GM21619 (cell line): ENCODE results near the gene RAB36.

Experiments
- ATAC-seq: cut with Tn5 transposase; IDR thresholded peaks from one replicate; pipeline ENCODE4 v1.9.1; 2021; ENCODE audit not compliant: unreplicated experiment

Gene RAB36

DNA sequence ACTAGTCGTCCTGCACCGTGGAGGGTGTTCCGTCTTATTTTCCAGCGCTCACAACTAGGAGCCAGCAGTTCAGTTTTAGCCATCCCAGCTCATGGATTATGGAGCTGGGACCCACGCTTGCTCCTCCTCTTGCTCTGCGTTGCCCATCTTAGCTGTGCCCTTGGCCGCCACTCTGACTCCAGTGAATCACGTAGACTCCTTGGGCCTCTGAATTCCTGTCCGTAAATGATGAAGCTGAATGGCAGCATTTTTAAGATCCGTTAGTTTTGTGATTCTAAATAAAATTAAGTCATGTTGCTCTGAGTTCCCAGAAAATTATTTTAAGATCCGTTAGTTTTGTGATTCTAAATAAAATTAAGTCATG lies 58.8 kb downstream of the RAB36 start:
- no peak for ATAC-seq

DNA sequence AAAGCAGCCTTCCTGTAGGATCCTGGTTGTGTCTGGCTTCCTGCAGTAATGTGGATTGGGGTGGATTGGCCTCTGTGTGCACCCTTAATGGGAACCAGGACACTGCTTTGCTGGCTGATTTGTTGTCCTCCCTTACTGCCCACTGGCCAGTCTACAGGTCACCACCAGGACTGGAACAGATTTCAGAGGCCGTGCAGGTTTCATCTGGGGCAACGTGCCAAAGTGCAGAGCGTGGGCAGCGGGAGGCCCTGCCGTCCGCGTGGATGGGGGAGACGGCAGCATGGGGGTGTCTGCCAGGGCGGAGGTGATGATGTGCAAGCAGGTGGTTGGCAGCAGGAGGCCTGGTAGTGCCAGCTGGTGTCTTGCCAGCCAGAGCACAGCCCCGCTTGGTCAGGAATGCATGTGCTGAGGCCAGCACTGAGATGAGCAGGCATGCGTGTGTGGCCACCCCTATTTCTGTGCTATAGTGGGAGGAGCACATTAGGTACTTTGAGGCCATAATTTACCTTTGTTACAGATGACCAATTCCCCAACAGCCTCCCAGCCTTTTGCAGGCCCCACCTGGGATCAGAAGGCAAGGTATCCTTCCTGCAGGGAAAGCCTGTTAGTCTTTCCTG lies 59.4 kb downstream of the RAB36 start:
- ATAC-seq, result no peak

DNA sequence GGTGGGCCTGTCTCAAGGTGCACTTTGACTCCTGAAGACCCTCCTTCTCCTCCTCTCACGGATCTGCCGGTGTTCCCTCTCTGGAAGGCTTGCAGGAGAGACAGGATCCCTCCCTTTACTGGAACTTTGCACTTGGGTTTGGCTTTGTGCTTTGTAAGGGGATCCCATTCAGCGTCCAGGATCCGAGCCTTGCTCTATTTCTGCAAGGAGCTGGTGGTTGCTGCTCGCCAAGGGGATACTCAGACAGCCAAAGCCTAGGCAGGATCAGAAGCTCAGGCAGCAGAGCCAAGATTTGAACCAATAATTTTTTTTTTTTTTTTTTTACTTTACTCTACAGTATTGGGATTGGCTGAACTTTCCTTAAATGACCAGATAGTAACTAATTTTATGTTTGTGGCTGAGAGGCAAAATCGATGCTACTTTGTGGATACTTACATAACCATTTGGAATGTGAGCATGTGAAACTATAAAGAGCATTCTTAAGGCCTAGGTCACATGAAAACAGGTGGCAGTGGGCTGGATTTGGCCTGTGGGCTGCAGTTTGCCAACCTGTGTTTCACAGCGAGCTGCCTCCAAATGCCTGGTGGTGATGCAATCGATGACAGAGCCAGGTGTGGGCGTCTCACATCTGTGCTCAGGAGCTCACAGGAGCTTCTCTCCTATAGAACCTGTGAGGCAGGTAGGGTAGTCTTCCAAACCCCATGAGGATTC lies 60.2 kb downstream of the RAB36 start:
- ATAC-seq, result no peak

DNA sequence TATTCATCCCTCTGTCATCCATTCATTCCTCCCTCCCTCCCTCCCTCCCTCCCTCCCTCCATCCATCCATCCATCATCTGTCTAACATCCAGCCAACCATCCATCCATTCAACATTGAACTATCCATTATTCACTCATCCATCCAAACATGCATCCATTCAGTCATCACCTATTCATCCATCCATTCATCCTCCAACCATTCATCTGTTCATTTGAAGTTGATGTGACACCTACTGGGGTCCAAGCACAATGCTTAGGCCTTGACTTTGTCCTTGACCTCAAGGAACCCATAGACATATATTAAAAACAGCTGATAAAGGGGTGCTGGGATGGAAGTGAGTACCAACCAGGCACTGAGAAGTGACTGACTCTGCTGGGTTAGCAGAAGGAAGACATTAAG lies 61.6 kb downstream of the RAB36 start:
- ATAC-seq, result no peak

DNA sequence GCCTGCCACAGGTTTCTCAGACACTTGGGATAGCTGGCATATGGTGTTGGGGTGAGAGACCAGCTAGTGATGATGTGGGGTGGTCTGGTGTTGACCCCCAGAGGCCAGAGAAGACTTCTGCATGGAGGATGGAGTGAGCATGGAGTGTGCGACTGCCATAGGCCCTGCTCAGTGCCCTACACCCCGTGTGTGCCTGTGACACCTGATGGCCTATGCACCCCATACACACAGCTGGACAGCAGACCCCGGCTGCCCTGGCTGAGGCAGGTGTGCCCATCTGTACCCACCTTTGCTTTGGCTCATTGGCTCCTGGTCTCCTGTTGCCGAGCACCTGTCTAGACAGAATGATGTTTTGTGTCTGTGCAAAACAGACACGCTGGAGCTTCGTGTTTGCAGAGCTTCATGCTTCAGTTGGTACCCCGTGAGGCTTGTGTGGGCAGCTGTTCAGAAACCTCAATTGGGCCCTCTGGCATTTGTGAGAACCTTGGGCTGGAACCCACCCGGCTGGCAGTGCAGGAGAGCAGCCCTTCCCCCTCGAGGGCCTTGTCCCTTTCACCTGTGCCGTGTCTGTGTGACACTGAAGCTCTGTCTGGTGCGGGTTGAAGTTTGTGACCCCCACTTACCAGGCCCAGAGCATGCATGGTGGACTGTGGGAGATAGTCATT lies 62.6 kb downstream of the RAB36 start:
- no peak for ATAC-seq

DNA sequence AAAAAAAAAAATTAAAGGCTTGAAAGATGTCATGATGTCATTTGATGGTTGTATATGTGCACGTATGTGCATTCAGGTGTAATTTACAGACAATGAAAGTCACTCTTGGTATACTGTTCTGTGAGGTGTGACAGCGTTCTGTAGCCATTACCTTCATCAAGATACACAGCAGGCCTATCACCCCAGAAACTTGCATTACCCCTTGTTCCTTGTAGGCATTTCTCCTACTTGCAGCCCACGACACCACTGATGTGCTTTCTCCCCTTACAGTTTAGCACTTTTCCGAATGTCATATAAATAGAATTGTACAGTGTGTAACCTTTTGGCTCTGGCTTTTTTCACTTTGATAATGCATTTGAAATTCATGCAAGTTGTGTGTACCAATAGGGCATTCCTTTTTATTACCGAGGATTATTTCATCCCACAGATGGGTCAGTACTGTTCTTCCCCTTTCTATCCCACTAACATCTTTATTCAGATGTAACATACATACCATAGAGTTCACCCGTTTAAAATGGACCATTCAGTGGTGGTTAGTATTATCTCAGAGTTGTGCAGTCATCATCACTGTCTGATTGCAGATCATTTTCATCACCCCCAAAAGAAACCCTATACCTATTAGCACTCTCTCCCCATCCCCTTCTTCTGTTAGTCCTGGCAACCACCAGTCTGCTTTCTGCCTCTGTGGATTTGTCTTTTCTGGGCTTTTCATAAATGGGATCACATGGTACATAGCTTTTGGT lies 65.3 kb downstream of the RAB36 start:
- no peak for ATAC-seq

DNA sequence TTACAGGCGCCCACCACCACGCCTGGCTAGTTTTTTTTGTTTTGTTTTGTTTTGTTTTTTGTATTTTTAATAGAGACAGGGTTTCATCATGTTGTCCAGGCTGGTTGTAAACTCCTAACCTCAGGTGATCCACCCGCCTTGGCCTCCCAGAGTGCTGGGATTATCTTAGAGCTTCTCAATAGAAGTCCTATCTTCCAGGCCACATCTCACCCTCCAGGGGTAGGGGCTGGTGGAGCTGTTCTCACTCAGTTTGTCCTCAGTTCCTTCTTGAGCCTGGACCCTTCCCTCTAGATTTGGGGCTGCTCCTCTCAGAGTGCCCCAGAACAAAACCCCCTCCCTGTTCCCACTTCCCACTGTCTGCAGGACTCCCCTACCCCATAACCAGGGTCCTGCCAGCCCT lies 66.3 kb downstream of the RAB36 start:
- ATAC-seq, result no peak

DNA sequence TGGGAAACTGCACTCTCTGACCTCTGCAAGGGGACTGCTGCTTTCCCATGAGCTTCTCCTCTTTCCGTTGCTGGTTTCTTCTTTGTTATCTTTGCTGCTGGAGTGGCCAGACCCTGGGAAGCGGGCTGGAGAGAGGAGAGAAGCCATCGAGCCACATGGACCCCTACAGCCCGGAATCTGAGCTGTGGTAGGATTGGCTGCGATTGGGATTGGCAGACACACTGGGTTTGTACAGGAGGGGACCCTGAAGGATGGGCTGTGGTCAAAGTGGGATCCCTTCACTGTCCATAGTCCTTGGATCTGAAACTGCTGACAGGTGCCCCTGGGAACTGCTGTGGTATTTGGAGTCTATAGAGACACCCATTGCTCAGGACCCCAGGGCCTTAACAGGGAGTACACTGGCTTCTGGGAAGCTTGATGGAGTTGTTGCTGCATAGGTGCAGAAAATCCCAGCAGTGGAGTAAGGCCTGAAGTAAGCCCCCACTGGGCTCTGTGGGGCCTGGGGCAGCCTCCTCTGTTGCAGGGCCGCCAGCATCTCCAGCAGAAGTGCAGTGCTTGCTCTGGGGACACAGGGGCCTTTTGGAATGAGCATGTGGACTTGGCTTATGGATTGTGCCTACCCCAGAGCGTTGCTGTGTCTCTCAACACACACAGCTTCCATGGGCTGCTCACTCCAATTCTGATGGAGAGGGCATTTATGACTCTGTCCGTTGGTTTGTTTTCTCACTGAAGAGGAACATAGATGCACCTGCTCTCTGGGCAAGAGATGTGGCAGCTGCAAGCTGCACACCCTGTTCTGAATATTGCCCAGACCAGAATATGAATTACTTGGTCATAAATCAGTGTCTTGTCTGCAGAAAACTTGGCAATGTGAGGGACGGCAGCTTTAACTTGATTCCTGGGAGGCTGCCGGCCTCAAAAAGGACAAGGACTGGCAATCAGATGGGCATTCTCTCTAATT lies 67.1 kb downstream of the RAB36 start:
- ATAC-seq, result no peak

DNA sequence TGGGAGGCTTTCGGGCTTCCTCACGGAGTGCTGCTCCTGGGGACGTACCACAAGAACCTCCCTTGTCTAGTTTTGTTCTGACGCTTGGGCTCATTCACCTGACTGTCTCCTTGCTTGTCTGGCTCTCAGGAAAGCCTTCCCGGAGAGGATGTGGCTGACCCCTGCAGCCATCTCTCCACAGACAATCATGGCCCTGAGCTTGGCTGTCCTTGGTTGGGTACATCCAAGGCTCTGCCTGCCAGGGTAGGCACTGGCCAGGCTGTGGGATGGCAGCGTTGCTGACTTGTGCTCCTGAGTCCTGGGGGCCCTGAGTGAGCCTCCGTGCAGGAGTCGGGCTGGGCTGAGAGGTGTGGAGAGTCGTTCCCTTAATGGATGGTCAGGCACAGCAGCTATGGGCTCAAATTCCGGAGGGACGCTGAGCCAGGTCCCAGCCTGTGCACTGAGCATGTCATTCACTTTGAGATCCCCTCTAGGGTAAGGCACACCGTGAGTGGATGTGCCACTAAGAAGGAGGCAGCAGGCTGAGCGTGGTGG lies 67.8 kb downstream of the RAB36 start:
- ATAC-seq, result no peak

DNA sequence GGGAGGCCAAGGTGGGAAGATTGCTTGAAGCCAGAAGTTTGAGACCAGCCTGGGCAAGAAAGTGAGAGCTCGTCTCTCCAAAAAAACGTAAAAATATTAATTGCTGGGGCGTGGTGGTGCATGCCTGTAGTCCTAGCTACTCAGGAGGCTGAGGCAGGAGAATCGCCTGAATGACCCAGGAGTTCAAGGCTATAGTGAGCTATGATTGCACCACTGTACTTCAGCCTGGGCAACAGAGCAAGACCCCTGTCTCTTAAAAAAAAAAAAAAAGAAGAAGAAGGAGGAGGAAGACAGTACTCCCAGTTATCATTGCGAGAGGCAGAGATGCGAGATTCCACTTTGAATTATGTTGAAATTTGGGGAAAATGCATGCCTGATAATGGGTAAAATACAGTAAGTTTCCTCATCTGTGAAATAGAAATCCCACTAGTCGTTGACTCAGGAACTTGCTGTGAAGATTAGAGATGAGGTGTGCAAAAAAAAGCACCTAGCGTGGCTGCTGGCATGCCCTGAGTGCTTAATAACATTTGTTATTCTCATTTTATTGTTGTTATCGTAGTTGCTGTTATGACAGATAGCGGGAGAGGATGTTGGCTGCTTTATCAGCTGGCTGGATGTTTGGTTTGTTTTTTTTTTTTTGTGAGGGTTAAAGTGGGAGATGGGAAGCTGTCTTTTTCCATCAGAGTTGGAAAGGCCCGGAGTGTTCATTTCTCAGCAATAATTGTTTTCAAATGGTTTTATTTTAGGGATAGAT lies 68.5 kb downstream of the RAB36 start:
- ATAC-seq, result no peak
